GM18505 (cell line): ENCODE results near the gene KLHL29.

ENCODE experiments used
- ATAC-seq: cut with Tn5 transposase; IDR thresholded peaks from one replicate; pipeline ENCODE4 v1.9.1; 2021; ENCODE audit not compliant: unreplicated experiment
- POLR2A ChIP-seq: IDR thresholded peaks from 4 replicates; pipeline ENCODE4 v1.6.1; 2011; ENCODE audit warnings: borderline replicate concordance; ENCODE audit not compliant: insufficient read depth, insufficient read length; ENCODE audit errors: extremely low read depth

Gene KLHL29

DNA sequence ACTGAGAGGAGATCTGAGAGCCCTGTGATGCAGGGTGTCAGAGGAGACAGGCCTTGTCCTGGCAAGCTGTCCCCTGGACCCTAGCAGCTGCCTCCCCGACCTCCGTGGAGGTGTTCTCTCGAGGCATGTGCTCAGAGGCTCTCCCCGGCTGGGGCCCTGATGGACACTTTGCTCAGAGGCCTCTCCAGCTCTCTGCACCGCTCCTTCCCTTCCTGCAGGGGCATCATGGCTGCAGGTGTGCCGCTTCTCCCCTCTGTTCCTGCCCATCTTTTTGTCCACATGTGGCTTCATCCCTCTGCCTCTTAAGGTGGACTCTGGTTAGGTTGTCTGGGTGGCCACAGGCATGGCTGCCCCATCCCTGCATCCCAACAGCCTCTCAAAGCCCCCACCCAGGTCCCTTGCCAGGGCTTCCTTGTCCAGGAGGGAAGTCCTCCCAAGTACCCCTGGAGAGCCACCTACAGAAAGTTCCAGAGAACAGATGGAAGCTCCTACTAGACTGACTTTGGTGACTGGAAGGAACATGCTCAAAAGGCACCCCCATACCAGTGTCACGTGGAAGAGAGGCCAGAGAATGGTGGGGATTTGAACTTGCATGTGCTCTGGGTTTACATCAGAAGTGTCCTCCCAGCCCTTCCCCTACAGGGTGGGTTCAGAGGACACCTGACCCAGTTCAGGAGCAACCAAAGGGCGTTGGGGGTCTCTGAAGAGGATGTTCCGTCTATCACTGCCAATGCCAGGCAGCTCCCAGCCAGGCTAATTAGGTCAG lies 120.4 kb downstream of the KLHL29 start:
- ATAC-seq: no peak
- TF ChIP-seq POLR2A: no peak

DNA sequence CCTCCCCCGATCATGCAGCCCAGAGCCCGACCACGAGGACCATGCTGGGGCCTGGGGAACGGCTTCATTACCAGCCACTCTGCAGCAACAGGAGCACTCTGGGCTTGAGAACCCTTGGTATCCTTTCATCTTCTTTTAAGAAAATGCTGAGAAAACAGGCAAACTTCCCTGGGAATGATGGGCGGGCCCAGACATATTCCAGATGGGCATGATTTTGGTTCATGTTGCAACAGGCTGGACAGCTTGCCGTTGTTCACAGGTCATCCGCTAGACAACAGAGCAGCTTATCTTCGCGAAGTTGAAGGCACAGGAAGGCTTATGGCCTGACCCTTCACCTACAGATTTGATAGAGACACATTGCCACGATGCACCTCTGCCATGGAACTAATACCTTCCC lies 121.0 kb downstream of the KLHL29 start:
- no peak for ATAC-seq
- no peak for TF ChIP-seq POLR2A

DNA sequence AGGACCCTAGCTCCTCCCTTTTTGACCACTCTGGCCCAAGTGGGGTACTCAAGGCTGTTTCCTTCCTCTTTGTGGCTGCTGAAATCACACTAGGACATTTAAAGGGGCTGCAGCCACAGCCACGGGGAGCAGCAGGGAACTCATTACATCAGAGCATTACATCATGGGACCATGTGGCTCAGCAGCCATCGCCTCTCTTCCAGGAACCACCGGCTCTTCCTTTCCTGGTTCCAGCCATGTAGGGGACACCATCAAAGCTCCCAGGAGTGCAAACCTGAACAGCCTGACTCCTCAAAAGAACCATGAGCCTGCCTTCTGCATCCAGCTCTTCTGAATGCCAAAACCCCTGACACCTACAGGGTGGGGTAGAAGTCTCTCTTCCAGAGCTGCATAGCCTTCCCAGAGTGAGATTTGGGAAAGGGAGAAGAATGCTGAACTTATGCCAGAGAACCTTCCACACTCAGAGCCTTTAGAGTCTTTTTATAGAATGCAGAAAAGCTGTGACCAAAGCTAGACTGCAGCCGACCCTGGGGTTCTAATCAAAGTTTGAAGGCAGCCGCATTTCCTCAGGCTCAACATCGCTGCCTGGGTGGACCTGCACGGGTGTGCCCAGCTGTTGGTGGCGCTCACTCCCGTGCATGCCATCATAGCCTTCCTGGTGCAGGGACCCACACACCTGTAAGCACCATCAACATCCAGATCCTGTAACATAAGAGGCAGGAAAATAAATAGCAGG lies 121.7 kb downstream of the KLHL29 start:
- TF ChIP-seq POLR2A: no peak
- ATAC-seq: no peak

DNA sequence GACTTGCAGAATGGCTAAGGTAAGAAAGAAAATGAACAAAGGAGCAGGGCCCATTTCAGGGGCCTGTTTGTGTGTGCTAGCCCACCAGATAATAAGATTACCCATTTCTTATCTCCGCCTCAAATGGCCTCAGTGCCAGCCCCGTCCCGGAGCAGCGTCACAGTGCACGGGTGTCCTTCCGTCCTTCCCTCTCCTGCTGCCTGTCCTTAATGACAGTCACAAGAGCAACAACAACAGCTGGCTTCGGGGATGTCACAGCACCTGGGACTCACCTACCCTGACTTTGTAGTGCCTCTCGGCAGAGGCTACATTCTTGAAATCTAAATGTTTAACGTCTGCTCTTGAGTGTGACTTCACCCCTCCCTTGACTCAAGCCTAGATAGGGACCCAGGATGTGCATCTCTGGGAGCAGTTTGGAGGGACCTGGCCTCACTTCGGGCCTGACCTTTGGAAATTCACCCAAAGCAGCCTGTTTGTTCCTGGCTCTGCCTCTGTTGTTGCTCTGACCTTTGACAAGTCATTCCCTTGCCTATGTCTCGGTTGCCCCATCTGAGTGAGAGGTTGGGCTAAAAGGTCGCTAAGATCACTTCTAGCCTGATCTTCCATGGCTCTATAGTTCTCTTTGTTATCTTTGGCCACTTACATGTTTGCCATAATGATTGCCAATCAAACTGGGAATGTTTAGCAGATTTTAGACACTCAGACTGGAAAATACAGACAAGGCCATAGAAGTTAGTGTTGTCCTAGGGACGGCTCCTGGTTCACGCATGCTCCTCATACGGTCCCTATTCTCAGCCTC lies 122.5 kb downstream of the KLHL29 start:
- ATAC-seq: no peak
- no peak for TF ChIP-seq POLR2A

DNA sequence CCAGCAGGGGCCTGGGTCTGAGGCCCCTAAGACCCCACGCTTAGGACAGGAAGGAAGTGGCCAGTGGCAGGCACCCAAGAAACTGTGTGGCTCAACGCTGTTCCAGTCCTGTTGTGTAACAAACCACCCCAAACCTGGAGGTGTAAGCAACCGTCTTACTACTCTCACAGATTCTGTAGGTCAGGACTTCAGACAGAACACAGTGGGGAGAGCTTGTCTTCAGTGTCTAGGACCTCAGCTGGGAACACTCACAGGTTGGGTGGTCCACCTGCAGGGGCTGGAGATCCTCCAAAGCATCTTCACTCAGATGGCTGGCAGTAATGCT lies 123.0 kb downstream of the KLHL29 start:
- no peak for TF ChIP-seq POLR2A
- ATAC-seq: no peak

DNA sequence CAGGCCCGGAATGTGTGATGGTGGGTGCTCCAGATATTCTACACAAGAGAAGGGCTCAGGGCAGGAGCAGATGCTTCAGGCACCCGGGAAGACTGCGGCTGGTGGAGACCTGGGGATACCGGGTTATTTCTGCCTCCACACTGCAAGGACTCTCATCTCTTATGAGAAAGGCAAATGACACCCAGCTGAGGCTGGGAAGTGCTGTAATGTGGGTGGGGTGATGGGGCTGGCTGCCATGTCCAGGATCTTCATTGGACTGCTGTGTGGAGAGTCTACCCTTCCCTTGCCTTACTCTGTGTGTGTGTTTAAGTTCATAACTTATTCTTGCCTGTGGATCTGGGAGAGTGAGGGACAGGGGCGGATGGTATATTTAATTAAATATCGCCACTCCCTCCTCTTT lies 124.1 kb downstream of the KLHL29 start:
- no peak for TF ChIP-seq POLR2A
- no peak for ATAC-seq

DNA sequence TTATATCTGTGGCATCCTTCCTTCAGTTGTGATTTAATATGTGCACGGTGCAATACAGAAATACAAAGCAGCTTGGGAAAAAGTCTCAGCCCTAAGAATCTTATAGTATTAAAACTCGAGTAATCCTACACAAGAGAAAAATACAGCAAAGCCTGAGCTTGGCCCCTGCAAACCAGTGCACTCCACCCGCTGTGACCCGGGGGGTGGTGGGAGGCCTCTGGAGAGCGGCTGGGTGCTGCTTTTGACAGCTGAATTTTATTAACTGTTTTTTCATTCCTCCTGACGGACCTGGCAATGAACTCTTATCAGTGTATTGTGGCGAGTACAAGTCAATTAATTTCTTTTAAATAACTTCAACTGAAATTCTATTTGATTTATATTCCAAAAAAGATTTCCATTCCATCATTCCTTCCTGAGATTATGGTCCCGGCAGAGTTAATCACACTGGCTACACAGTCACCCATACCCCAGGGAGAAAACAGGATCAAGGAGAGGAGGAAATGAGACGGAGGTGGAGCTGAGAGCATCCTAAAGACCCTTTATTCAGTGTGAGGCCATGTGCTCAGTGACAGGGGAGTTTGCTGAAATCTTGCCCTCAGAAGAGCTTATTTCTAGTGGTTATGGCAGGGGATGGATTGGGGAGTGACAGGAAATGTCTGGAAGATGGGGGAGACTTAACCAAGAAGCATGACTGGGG lies 124.8 kb downstream of the KLHL29 start:
- ATAC-seq: no peak
- TF ChIP-seq POLR2A: no peak

DNA sequence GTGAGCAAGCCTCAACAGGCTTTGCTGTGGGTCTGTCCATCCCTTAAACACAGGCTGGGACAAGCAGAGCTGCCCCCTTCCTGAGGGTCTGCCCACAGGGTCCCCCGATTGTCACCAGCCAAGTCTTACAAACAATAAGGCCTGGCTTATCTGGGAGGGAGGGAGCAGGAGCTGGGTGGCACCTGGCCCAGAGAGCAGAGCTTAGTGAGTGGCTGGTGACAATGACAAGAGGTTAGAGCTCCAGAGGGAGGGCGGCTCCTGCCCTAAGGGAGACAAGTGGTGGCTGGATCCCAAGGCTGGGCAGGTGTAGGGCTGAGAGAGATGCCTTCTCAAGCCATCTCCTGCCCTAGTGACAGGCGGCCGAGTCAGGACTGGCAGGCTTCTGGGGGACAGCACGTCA lies 125.5 kb downstream of the KLHL29 start:
- ATAC-seq: no peak
- no peak for TF ChIP-seq POLR2A

DNA sequence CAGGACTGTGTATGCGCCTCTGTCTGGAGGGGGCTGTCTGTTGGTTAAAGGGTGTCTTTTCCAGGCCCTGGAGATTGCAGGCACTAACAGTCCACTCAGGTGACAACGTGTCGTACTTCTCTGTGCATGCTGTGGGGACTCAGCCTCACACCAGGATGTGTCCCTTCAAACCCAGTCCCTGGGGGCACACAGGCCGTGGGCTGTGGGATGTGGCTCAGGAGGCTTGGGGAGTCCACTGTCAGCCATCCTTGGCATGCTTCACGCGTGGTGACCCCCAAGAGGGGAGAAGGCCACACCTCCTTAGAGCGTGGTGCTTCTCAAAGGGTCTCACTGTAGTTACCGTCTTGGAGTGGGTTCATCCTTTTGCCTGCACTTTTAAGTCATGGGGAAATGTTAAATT lies 127.8 kb downstream of the KLHL29 start:
- no peak for ATAC-seq
- no peak for TF ChIP-seq POLR2A

DNA sequence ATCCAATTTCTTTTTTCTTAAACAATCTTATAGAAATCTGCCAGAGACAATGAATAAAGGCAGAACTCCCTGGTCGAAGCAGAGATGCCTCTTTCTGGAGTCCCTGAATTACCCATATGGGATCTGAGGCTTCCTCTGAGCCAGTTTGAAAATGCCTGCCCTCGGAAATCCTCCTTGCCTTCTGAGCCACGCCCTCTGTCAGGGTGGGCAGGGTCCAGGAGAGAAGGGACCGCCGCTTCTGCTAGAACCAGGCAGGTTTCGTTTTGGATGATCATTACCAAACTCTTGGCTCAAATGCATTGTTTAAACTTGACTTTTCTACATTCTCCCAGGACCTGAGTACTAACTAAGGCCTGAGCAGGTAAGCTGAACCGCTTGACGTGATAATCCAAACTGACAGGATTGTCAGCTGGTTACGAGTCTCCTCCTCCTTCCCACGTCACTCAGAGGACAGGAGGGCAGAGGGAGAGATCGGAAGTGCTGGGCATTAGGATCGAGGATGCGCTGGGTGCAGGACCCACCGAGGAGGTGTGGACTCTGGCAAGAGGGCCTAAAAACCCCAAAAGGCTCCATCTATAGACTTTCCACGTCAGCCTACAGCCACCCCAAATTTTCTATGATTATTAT lies 128.4 kb downstream of the KLHL29 start:
- no peak for ATAC-seq

DNA sequence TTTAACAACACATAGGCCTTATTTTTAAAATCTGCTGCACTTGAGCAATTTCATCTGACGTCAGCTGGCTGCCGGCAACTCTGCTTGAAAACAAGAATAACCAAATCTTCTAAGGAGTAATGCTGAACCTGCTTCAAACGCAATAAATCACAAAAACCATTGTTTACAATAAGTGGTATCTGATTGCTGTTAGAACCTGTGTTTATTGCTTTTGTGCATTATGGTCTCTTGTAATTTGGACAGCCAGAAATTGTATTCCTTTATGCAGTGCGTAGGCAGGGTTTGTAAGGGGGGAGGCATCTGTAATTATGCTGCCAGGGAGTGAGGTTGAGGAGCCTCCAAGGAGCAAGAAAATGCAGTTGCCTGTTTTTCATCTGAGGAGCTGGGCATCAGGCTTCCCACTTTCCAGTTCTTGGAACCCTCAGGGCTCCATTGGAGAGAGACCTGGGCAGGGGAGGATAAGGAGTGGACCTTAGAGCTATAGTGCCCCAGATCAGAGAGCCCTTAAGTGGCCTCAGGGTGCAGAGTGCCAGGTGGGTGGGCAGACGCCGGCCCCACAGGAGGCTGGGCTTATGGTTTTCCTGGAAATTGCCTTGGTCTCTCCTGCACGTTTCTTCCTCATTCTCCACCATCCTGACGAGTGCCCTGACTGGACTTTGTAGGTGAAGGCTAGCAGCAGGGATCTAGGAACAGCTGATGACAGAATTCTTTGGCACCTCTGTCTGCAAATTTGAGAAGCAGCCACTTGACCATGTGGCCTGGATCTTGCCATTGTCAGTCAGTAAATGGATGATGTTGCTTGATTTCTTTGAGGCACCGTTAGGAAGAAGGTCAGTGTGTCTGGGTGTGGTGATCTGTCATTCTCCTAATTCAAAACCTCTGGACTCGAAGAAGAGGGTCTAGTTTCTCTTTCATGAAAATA lies 129.2 kb downstream of the KLHL29 start:
- ATAC-seq: no peak
- no peak for TF ChIP-seq POLR2A

More for the DNA sequence above, 128.4 kb downstream of the KLHL29 start:
- TF ChIP-seq POLR2A: no peak
